D721Med (cell line): ENCODE measurements around the gene ME3.
"Not testable (repeated sequence)": the region's sequence is repeated elsewhere in the genome, so short reads cannot be mapped to it uniquely, and the experiment has no call there.

Experiments used
- DNase-seq: peaks from one replicate; pipeline ENCODE4 v3.0.0; 2011; ENCODE audit warnings: low spot score; ENCODE audit not compliant: insufficient read length
- FAIRE-seq: peaks from 2 replicates; lab custom pipeline; 2011; peaks lifted over from hg19 to GRCh38; lab: Jason Lieb, UNC
- TF ChIP-seq, protein P1 (sequence below): IDR thresholded peaks from 2 replicates; pipeline ENCODE4 v1.5.1; 2012; ENCODE audit warnings: mild to moderate bottlenecking, control low read depth; ENCODE audit not compliant: insufficient read depth; ENCODE audit errors: missing control alignments

ME3 gene

DNA sequence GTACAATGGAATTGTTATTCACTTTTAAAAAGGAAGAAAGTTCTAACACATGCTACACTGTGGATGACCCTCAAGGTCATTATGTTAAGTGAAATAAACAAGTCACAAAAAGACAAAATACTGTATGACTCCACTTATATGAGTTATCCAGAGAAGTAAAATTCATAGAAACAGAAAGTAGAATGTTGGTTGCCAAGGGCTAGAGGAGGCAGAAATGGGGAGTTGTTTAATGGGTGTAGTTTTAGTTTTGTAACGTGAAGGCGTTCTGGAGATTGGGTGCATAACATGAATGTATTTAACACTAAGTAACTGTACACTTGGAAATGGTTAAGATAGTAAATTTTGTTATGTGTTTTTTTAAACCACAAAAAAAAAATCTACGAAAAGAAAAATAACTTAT lies 253.9 kb downstream of the ME3 start:
- FAIRE-seq = no peak
- TF ChIP-seq, protein P1, sequence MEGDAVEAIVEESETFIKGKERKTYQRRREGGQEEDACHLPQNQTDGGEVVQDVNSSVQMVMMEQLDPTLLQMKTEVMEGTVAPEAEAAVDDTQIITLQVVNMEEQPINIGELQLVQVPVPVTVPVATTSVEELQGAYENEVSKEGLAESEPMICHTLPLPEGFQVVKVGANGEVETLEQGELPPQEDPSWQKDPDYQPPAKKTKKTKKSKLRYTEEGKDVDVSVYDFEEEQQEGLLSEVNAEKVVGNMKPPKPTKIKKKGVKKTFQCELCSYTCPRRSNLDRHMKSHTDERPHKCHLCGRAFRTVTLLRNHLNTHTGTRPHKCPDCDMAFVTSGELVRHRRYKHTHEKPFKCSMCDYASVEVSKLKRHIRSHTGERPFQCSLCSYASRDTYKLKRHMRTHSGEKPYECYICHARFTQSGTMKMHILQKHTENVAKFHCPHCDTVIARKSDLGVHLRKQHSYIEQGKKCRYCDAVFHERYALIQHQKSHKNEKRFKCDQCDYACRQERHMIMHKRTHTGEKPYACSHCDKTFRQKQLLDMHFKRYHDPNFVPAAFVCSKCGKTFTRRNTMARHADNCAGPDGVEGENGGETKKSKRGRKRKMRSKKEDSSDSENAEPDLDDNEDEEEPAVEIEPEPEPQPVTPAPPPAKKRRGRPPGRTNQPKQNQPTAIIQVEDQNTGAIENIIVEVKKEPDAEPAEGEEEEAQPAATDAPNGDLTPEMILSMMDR = no peak
- DNase-seq = no peak

DNA sequence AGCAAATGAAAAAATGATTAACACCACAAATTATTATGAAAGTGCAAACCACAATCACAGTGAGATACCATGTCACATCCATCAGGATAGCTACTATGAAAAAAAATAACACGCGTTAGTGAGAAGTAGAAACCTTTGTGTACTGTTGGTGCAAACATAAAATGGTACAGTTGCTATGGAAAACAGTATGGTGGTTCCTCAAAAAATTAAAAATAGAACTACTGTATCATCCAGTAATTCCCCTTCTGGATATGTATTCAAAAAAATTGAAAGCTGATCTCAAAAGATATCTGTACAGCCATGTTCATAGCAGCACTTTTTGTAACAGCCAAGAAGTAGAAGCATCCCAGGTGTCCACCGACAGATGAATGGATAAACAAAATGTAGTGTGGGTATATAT lies 254.3 kb downstream of the ME3 start:
- FAIRE-seq (no peak), DNase-seq (no peak)
- TF ChIP-seq, protein P1 = no peak

DNA sequence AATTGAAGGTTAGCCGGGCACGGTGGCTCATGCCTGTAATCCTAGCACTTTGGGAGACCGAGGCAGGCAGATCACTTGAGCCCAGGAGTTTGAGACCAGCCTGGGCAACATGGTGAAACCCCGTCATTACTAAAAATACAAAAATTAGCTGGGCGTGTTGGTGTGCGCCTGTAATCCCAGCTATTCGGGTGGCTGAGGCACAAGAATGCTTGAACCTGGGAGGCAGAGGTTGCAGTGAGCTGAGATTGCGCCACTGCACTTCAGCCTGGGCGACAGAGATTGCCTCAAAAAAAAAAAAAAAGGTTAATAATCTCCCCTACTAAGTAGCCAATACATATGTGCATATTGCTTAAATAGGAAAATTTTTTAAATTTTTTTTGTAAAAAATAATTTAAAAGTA lies 255.5 kb downstream of the ME3 start:
- not testable (repeated sequence) for FAIRE-seq, DNase-seq

DNA sequence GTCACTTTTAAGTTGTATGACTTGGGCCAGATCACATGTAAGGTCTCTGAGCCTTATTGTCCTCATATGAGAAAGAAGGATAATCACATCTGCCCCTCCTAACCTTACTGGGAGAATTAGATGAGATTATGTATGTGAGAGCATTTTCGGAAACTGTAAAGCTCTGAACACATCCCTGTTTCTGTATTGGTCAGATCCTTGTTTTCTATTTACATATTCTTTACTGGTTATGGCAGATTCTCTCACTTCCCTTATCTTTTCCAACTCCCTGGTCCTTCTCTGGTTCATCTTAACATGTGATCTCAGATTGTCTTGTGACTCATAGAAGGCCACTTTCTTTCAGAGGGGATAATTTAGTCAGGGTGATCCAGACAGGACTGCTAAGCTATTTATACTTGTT lies 255.9 kb downstream of the ME3 start:
- no peak for FAIRE-seq
- no peak for DNase-seq

DNA sequence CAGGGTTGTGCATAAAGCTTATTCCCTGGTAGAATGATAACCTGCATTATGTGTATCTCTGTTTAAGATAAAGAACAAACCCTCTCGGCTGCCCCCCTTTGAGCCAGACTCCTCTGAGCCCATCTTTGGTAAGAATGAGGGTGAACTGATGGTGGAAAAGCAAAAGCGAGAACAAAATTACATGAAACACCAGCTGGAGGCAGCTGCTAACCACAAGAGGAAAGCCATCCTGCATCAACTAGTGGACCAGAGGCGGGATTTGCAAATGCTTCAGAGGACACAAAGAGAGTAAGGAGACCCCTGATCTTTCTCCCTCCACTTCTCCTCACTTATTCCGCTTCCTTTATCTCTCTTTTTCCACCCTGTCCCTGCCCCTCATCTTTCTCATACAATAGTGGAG lies 257.4 kb downstream of the ME3 start:
- no peak for FAIRE-seq
- DNase-seq = no peak
- TF ChIP-seq, protein P1 = no peak

More for the DNA sequence above, 255.9 kb downstream of the ME3 start:
- TF ChIP-seq, protein P1 = no peak

DNA sequence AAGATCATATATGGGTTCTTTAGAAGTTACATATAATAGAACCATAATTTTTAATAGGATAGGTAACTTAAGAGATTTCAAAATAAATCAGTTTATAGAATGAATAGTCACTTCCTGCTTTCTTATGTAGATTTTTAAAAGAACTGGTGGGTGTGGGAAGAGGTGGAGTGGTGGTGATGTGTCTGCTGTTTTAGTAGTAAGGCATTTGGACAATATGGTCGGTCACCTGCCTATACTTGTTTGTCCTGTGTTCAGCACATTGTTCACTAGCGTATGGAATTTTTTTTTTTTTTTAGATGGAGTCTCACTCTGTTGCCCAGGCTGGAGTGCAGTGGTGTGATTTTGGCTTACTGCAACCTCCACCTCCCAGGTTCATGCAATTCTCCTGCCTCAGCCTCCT lies 258.4 kb downstream of the ME3 start:
- TF ChIP-seq, protein P1 = no peak
- DNase-seq (no peak), FAIRE-seq (no peak)

DNA sequence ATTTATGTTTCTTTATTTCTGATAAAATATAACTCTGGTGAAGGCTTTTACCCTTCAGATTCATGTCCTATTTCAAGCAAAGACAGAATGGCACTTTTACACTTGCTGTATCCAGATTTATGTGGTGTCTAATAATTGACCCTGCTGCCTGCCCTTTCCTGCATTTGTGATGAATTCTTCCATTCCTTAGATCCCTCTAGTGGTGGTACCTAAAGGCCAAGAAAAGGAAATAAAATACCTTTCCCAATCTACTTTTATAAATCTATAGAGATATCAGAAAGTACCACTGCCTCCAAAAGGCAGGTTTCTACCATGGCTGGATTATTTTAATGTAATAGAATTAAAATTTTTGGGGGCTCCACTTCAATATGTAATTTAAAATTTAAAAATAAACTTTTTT lies 263.6 kb downstream of the ME3 start:
- no peak for DNase-seq
- TF ChIP-seq, protein P1 = peak; percentile 16
- FAIRE-seq = no peak

DNA sequence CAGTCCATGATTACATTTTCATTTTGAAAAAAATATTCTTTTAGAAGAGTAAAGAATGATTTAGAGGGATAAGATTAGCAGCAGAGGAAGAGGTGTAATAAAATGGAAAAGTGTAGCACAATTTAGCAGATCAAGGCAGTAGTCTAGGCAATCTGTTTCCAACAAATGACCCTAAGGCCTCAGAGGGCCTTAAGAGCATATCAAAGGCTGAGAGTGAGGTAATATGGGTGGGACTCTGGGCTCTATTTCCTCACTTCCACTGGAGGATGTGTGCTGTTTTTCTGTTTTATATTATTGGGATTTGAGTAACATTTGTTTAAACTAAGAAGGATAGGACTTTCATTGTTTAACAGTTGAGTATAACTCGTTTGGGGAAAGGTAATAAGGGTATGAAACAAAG lies 269.0 kb downstream of the ME3 start:
- TF ChIP-seq, protein P1 = no peak
- FAIRE-seq = no peak
- DNase-seq = no peak
